RWPE1 (cell line): ENCODE data around the gene CALN1.
"Not testable (repeated sequence)": the region's sequence is repeated elsewhere in the genome, so short reads cannot be mapped to it uniquely, and the experiment has no call there.

ENCODE experiments used
- CTCF ChIA-PET: fragments of 350-600 bp; sonication (Branson Sonifier 250); formaldehyde crosslinking; extraction: SDS; loops from one replicate; lab custom pipeline; 2021; lab: Yijun Ruan, JAX
- POLR2A ChIA-PET: fragments of 400-600 bp; formaldehyde crosslinking; extraction: SDS; loops from one replicate; lab custom pipeline; 2020; ENCODE audit warnings: antibody characterized with exemption; ENCODE audit not compliant: low non-redundant PET; lab: Yijun Ruan, JAX
- DNase-seq: peaks from one replicate; pipeline ENCODE4 v3.0.0; 2012; ENCODE audit warnings: low spot score
- H3K27ac ChIP-seq: fragments of 450-650 bp; 2 replicates; pipeline ENCODE4 v1.5.1; 2017
- TF ChIP-seq, protein P1 (sequence below): fragments of 450-650 bp; conservative IDR thresholded peaks from 2 replicates; pipeline ENCODE4 v1.5.1; 2017; ENCODE audit warnings: low read depth, mild to moderate bottlenecking

Gene CALN1

DNA sequence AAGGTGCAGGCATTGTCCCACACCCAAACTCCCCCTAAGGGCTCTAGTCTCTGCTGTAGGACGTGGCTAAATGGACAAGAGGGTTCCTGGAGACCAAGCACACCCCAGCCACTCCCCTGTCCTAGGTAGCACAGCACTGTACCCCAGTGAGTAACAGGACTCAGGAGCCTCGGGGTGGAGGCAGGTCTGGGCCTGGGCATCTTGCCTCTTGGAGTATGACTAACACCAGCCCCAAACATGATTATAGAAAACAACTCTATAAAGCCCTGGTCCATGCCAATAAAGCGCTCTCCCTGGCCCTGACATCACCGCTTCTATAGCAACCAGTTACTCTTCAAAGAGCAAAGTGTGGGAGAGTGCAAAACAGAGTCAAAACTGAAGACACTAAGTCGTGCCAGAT, 195.0 kb downstream of the CALN1 start:
- no peak overlapping the region for H3K27ac ChIP-seq
- POLR2A ChIA-PET = no interaction called here
- CTCF ChIA-PET = no interaction called here
- DNase-seq = peak; percentile 15
- TF ChIP-seq, protein P1, sequence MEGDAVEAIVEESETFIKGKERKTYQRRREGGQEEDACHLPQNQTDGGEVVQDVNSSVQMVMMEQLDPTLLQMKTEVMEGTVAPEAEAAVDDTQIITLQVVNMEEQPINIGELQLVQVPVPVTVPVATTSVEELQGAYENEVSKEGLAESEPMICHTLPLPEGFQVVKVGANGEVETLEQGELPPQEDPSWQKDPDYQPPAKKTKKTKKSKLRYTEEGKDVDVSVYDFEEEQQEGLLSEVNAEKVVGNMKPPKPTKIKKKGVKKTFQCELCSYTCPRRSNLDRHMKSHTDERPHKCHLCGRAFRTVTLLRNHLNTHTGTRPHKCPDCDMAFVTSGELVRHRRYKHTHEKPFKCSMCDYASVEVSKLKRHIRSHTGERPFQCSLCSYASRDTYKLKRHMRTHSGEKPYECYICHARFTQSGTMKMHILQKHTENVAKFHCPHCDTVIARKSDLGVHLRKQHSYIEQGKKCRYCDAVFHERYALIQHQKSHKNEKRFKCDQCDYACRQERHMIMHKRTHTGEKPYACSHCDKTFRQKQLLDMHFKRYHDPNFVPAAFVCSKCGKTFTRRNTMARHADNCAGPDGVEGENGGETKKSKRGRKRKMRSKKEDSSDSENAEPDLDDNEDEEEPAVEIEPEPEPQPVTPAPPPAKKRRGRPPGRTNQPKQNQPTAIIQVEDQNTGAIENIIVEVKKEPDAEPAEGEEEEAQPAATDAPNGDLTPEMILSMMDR = no peak

DNA sequence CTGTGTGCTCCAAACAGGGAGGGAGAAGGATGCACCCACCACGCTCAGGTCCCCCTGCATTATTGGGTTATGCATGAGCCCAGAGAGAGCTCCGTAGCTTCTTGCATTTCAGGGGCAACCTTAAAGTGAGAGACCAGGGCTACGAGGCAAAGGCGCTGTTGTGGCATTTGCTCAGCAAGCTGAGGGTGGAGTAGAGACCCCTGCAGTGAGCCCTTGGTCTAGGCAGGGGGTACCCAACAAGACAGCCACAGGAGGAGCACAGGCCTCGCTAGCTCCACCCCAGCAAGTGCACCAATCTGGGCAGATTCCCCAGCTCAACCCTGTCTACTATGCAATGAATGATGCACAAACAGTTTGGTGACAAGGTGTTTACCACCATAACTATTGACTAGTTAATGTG, 198.4 kb downstream of the CALN1 start:
- ChIA-PET POLR2A (no interaction called here), CTCF (no interaction called here)
- no peak overlapping the region for H3K27ac ChIP-seq
- TF ChIP-seq, protein P1 = no peak
- DNase-seq = no peak

DNA sequence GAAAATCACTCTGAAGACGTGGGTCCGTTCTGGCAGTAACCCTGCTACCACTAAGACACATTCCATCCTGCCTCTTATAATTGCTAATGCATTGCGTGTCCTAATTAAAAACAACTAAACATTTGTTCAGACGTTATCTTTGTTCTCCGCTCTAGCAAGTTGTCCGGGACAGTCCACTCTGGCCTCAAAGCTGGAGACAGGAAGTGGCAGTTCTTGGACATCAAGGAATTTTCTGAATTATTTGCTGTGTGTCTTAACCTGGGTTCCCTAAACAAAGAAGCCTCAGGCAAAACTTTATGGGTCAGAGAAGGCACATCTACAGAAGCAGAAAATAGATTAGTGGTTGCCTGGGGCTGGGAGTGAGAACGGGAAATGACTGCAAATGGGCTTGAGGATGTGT, 199.1 kb downstream of the CALN1 start:
- no peak for DNase-seq
- CTCF ChIA-PET = no interaction called here
- H3K27ac ChIP-seq = no peak overlapping the region
- POLR2A ChIA-PET = no interaction called here
- TF ChIP-seq, protein P1 = no peak

DNA sequence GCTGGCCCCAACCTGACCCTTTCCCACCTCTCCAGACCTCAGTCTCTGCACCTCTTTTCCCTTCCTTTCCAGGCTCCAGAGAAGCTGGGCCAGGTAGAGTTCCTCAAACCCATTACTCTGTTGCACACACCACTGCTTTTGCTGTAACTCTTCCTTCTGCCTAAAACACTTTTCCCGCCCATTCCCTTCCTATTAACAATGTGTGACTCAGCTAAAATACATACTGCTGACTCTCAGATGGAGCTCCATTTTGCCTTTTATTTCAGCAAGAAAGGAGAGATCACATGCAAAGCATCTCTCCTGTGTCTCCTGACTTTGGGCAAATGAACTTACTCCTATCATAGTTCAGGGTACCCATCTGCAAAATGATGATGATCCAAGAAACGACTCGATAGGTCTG, 201.0 kb downstream of the CALN1 start:
- TF ChIP-seq, protein P1 = no peak
- DNase-seq = no peak
- no peak overlapping the region for H3K27ac ChIP-seq
- ChIA-PET POLR2A (interaction anchor here (0.7 kb wide), 1 partner anchor 112 kb away, joined by 3 read pairs; no protein-coding TSS in a partner anchor), CTCF (no interaction called here)

DNA sequence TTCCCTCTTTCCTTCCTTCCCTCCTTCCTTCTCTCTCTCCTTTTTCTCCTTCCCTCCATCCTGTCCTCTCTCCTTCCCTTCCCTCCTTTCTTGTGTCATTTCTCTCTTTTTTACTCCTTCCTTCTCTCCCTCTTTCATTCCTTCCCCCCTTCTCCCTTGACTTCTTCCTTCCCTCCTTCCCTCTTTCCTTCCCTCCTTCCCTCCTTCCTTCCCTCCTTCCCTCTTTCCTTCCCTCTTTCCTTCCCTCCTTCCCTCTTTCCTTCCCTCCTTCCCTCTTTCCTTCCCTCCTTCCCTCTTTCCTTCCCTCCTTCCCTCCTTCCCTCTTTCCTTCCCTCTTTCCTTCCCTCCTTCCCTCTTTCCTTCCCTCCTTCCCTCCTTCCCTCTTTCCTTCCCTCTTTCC, 203.1 kb downstream of the CALN1 start:
- CTCF ChIA-PET, POLR2A ChIA-PET, DNase-seq, H3K27ac ChIP-seq: not testable (repeated sequence)

DNA sequence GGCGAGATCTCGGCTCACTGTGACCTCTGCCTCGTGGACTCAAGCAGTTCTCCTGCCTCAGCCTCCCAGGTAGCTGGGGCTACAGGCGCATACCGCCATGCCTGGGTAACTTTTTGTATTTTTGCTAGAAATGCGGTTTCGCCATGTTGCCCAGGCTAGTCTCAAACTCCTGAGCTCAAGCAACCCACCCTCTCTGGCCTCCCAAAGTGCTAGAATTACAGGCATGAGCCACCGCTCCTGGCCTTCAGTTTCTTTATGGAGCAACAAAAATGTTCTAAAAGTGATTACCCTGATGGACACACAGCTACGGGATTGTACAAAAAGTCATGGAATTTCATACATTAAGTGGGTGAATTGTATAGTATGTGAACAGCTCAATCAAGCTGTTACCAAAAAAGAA, 216.0 kb downstream of the CALN1 start:
- no peak overlapping the region for H3K27ac ChIP-seq
- ChIA-PET CTCF (no interaction called here), POLR2A (no interaction called here)
- DNase-seq = no peak
- TF ChIP-seq, protein P1 = no peak

DNA sequence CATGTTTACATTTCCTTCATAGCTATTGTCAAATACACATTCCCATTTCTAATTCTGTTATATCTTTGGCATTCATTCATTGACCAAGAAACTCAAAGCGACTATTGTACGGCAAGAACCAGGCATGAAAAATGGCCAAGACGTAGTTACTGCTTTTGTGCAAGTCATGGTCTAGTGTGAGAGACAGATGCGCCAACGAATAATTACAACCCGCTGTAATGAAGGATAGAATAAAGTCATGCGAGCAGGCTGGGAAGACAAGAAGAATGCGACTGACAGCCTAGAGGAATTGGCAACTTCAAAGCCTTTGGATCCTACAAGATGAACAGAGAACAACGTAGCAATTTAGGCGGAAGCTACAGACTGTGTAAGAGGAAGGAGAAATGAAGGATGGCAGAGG, 221.2 kb downstream of the CALN1 start:
- CTCF ChIA-PET = no interaction called here
- TF ChIP-seq, protein P1 = no peak
- no peak for DNase-seq
- no peak overlapping the region for H3K27ac ChIP-seq
- POLR2A ChIA-PET = no interaction called here
